GM12873 (cell line): ENCODE measurements around the gene HNRNPC.

ENCODE experiments used
- CTCF ChIP-seq: IDR thresholded peaks from 2 replicates; pipeline ENCODE4 v1.5.1; 2012; ENCODE audit warnings: low read depth, mild to moderate bottlenecking, moderate library complexity, low read length, control low read depth; ENCODE audit not compliant: insufficient read depth; ENCODE audit errors: missing control alignments

HNRNPC gene

DNA sequence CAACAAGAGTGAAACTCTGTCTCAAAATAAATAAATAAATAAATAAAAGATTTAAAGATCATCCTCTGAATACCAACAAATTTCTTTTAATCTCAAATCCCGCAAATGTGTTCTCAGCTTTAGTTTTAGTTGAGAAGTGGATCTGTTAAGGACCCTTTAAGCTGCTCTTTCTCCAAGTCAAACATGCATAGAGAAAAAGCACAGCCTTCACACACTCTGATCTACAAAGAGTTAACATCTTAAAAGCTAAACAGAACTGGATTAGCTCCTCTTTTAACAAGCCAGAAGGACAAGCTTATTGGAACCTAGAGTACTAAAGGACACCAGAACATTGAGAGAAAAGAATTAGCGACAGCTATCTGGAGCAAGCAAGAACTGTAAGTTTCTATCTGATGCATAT is 10.5 kb upstream of the HNRNPC start, which contains the start of gene RPGRIP1:
Gene RPGRIP1, plus strand, starts transcription at position 301 of the 400 bp plus-strand sequence. CDS start 7,894 bp downstream, outside the sequence.
- TF ChIP-seq CTCF: no peak

- no peak for TF ChIP-seq CTCF
Measured at GRCh38 chr14:21278632-21279031, 9.4 kb upstream of the HNRNPC start.

GRCh38 chr14:21275261-21275858 is 6.1 kb upstream of the HNRNPC start:
- TF ChIP-seq CTCF: no peak

DNA sequence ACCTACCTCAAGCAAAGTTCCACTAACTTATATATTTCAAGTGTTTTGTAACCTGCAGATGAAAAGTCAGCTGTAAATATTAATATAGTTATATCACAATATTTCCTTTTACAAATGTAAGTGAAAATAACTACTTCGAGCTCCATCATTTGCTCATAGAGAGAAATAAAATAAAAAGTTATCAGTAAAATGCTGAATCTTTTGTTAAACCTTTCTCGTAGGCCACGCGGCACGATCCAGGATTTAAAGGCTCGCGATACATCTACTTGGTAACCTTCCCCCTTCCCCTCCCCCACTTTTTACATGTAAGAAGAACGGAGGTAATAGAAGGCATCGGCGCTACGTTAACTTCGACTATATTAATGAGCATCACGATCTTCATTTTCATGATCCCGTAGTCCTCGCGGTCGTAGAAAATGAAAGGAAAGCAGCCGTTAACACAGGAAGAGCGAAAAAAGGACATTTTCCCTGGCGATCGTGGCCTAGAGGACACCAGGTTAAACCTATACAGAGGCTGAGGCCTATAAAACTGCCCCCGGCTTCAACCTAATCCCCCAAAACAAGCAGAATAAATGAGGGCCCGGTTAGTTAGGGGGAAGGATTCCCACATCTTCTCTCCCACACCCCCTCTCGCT is 508 bp downstream of the HNRNPC start:
- TF ChIP-seq CTCF: no peak

DNA sequence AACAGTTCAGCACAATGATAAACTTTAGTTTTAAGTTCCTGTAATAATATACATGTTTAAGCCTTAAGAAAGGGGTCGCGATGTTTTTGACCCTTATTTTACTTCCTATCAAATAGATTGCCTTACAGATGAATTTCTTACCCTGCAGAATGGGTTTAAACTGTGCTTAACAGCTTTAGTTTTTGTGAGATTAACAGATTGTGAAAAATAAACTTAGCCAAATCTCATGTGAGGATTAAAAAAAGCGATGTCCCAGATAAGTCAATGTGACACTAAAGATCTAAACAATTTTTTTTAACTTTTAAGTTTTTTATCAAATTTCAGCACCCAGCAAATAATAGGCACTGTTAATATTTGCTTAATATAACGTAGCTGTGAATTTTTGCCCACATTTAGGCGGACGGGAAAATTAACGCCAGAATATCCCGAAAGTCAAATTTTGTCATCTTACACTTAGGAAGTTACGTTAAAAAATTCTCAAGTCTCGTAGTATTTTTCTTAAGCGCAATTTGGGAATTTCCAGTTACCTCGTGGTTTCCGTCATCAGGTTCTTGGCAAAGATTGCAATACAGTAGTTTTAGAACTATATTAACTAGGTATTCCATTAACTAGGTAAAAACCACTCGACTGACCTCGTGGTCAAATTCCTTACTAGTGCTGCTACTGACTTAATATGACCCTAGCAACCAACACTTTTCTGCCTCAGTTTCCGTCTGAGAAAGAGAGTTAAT is 1.2 kb downstream of the HNRNPC start:
- no peak for TF ChIP-seq CTCF

- TF ChIP-seq CTCF: no peak
Measured at GRCh38 chr14:21267431-21267845, 1.8 kb downstream of the HNRNPC start.

DNA sequence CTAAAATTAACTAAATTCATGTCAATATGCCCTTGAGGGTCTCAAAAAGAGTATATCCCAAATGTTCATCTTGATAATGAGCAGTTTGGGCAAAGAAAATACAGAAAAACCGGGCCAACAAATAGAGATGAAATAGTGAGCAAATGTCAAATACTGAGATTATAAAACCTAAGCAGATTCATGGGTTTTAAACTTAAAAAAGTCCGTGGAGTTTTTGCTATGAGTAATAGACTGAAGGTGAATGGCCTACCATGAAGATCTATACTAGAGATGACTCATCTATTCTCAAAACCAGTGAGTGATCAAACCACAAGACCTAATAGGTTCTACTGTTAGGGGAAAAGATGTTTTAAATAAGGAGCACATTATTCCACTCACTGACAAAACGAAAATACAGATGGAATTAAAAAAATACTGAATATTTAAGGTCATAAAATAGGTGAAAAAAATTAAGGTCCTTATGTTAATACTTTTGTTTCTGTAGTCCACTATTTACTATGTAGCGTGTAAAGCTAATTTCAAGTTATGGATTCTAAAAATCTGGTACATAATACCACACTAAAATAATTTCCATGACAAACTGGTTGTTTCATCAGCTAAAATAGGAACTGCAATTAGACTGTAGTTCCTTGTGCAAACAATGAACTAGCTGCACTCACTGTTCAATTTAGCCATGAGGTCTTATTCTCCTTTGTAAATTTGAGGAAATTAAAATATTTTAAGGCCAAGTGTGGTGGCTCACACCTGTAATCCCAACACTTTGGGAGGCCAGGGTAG is 5.0 kb downstream of the HNRNPC start:
- TF ChIP-seq CTCF: no peak
